ENCODE results near the gene PIP4K2C. TPM values are rescaled to one million over a fixed set of nuclear protein-coding genes. Genes with fewer than 3 reads are reported as not detected.

PIP4K2C gene
- total and polyA plus RNA-seq, 8 donors = 17.0 to 44.1 (median 21.8) TPM

DNA sequence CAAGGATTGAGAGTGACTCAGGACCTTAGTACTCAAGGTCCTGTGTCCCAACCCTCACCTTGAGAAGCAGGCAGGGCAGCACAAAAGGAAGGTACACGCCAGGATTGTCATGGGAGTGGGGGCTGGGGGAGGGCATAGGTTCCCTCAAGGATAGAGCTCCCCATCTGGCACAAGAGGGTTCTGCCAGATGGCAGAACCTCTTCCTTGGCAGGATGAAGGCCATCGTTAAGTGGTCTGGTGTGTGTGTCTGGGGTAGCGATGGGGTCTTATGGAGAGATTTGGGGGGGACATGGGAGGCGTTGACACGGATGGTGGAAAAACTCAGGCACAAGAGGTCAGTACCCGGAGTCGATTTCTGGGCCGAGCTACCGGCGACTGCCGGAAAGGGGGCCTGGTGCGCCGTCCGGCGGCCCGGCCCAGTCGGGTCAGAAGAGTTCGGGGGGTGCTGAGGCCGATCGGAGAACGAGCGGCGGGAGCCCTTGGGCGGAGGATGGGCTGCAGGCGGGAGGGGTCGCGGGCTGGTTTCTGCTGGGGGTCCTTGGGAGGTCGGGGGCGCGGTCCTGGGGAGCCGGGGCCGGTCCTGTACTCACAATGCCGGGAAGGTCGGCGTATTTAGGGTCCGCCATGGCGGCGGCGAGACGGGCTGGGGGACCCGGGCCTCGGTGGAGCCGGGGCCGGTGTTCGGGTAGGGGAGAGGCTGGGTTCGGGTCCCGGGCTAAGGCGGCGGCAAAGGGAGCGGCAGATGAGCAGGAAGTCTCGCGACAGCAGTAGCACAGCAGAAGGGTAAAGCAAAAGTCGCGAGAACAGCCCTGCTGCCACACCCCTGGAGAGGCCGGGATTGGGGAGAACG is 44.3 kb upstream of the PIP4K2C start, which contains the start of gene DCTN2:
Gene DCTN2 (minus strand): TSS at position 755 of the 850 bp plus-strand sequence. CDS start 129 bp downstream, at position 626.
- Histone ChIP-seq H3K9me3 (no peaks in the 10 kb centered on the region), H3K4me1 (peaks cover 16 to 43% of the 10 kb centered on the region in 2 donors), H3K4me3 (peak within 1 kb of the TSS; percentile 93 to 95), H3K36me3 (peaks cover 0 to 21% of the 10 kb centered on the region in 2 donors), H3K27me3 (peaks cover 9 to 31% of the 10 kb centered on the region in 2 donors), H3K27ac (peak within 1 kb of the TSS; percentile 65 to 87)
- ATAC-seq (peak; percentile 98), DNase-seq (peak; percentile 94 to 97 (median 96))
- TF ChIP-seq, protein P1, sequence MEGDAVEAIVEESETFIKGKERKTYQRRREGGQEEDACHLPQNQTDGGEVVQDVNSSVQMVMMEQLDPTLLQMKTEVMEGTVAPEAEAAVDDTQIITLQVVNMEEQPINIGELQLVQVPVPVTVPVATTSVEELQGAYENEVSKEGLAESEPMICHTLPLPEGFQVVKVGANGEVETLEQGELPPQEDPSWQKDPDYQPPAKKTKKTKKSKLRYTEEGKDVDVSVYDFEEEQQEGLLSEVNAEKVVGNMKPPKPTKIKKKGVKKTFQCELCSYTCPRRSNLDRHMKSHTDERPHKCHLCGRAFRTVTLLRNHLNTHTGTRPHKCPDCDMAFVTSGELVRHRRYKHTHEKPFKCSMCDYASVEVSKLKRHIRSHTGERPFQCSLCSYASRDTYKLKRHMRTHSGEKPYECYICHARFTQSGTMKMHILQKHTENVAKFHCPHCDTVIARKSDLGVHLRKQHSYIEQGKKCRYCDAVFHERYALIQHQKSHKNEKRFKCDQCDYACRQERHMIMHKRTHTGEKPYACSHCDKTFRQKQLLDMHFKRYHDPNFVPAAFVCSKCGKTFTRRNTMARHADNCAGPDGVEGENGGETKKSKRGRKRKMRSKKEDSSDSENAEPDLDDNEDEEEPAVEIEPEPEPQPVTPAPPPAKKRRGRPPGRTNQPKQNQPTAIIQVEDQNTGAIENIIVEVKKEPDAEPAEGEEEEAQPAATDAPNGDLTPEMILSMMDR (IDR thresholded peaks at IDR 0.05) = no peak
- intact Hi-C loops (cut with DNase I) = no loop called here

DNA sequence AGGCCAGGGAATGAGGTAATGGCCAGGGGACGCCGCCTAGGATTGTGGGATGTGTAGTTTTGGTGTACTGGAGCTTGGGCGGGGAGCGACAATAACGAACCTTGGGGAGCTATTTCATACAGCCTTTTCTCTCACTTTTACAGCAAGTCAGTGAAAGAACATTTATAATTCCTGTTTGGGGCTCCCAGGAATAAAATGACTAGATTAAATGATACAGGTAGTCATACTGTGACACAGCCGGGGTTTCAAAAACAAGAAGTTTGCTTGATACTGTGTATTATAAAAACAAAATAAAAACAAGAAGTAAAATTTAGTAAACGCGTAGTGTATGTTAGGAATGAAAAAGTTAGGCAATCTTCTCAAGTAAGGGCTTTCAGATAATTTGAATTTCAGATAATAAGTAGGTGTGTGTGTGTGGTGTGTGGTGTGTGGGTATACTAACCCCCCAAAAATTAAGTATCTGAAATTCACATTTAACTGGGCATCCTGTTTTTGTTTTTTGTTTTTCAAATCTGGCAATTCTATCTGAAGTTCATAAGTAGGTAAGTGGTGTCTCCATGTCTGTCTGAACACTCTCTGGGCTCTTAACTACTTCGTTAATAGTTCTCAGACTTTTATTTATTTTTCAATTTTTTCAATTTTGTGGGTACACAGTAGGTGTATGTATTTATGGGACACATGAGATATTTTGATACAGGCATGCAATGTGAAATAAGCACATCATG is 43.5 kb upstream of the PIP4K2C start:
- Histone ChIP-seq H3K27ac (peak overlapping the region in 1 of 2 donors; percentile 87), H3K4me1 (peaks cover 16 to 43% of the 10 kb centered on the region in 2 donors), H3K4me3 (peak overlapping the region; percentile 93 to 95), H3K36me3 (peaks cover 0 to 13% of the 10 kb centered on the region in 2 donors), H3K9me3 (no peaks in the 10 kb centered on the region), H3K27me3 (peaks cover 9 to 37% of the 10 kb centered on the region in 2 donors)
- ATAC-seq (no peak), DNase-seq (no peak)
- intact Hi-C loops (cut with DNase I) = no loop called here
- TF ChIP-seq, protein P1 (IDR thresholded peaks at IDR 0.05) = no peak

DNA sequence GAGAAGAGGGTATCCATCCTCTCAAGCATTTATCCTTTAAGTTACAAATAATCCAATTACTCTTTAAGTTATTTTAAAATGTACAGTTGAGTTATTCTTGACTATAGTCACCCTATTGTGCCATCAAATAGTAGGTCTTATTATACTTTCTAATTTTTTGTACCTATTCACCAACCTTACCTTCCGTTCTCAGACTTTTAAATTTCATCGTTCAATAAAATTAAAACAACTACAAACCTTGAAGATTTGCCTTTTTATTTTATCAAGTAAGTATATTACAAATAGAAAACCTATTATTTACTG is 43.0 kb upstream of the PIP4K2C start:
- intact Hi-C loops (cut with DNase I) = no loop called here
- H3K9me3 ChIP-seq = no peaks in the 10 kb centered on the region
- peaks cover 9 to 42% of the 10 kb centered on the region in 2 donors for H3K27me3 ChIP-seq
- no peak overlapping the region for H3K4me3 ChIP-seq
- TF ChIP-seq, protein P1 (IDR thresholded peaks at IDR 0.05) = no peak
- H3K27ac ChIP-seq = no peak overlapping the region
- ATAC-seq = no peak
- peaks cover 16 to 43% of the 10 kb centered on the region in 2 donors for H3K4me1 ChIP-seq
- no peak for DNase-seq
- H3K36me3 ChIP-seq = peaks cover 0 to 8% of the 10 kb centered on the region in 2 donors

DNA sequence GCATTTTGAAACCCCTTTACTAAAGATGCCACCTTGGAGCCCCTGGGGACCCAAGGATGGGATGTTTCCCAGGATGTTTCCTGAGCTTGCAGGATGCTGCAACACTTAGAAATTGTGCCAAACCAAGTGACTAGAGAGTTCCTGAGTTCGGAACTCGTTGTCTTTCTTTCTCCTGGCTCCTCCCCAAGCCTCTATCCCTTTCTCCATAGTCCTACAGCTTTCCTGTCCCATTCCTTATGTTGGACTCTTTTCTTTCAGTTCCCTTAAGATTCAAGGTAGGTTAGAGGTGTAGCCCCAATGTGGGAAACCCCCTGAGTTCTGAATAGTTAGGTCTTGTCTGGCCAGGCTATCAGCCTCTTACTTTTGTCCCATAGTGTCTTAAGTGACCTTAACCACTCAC is 42.5 kb upstream of the PIP4K2C start:
- intact Hi-C loops (cut with DNase I) = no loop called here
- no peak for ATAC-seq
- Histone ChIP-seq H3K36me3 (peaks cover 0 to 7% of the 10 kb centered on the region in 2 donors), H3K27ac (no peak overlapping the region), H3K27me3 (peaks cover 9 to 45% of the 10 kb centered on the region in 2 donors), H3K9me3 (no peaks in the 10 kb centered on the region), H3K4me3 (no peak overlapping the region), H3K4me1 (peaks cover 16 to 42% of the 10 kb centered on the region in 2 donors)
- DNase-seq = no peak
- TF ChIP-seq, protein P1 (IDR thresholded peaks at IDR 0.05) = no peak
